GM19395 (cell line): ENCODE measurements around the gene TSPAN5.
A peak's percentile ranks its signal among the peaks of the same experiment; 100 is the strongest.

Experiments used
- ATAC-seq: cut with Tn5 transposase; IDR thresholded peaks from one replicate; pipeline ENCODE4 v1.9.1; 2021; ENCODE audit warnings: mild to moderate bottlenecking, moderate library complexity; ENCODE audit not compliant: unreplicated experiment

TSPAN5 gene

GRCh38 chr4:98601708-98602107 lies 56.7 kb downstream of the TSPAN5 start:
- peak; percentile 71 for ATAC-seq

DNA sequence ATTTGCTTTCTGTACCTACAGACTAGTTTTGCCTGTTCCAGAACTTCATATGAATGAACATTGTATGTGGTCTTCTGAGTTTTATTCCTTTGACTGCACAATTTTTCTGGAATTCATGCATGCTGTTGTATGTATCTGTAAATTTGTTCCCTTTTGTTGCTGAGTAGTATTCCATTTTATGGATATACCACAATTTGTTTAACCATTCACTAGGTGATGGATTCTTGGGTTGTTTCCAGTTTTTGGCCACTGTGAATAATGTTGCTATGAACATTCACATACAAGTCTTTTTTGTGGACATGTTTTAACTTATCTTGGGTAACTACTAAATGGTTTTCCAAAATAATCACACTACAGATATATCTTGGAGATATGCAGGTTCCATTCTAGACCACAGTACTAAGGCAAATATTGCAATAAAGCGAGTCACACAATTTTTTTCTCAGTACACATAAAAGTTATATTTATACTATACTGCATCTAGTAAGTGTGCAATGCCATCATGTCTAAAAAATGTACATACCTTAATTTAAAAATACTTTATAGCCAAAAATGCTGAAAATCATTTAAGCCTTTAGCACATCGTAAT lies 58.7 kb downstream of the TSPAN5 start:
- no peak for ATAC-seq

GRCh38 chr4:98586962-98587354 lies 71.5 kb downstream of the TSPAN5 start:
- no peak for ATAC-seq

- no peak for ATAC-seq
These were observed 72.0 kb downstream of the TSPAN5 start for GRCh38 chr4:98586291-98586961.

DNA sequence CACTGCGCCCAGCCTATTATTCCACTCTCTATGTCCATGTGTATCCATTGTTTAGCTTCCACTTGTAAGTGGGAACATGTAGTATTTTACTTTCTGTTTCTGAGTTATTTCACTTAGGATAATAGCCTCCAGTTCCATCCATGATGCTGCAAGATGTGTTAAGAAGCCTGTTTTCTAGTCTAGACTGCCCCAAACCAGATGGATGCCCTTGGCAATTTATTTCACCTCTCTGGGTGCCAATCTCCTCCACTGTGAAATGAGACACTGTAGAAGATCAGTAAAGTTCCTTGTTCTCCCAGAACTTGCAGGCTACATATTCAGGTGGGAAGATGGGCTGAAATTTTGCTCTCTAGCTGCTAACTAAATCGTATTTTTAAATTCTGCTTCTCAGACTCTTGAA lies 72.8 kb downstream of the TSPAN5 start:
- ATAC-seq, result no peak

GRCh38 chr4:98584265-98584664 lies 74.1 kb downstream of the TSPAN5 start:
- no peak for ATAC-seq

GRCh38 chr4:98583265-98583664 lies 75.1 kb downstream of the TSPAN5 start:
- ATAC-seq, result no peak

DNA sequence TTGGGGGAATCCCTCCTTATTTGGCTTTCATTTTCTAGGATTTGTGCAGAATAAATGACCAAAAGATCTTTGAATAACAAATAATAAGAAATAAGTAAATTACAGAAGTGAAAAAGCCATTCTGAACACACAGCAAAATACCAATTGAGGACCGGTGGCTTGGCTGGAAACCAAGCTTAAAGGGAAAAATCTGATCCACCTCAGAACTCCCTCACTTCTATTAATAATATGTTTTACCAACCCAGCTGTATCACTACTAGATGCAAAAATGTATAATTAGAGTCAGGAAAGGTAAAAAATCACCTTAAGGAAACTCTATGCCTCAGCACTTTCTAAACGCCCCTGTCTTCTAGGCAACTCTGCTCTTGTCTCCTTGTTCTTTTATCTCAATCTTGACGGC lies 77.3 kb downstream of the TSPAN5 start:
- no peak for ATAC-seq

DNA sequence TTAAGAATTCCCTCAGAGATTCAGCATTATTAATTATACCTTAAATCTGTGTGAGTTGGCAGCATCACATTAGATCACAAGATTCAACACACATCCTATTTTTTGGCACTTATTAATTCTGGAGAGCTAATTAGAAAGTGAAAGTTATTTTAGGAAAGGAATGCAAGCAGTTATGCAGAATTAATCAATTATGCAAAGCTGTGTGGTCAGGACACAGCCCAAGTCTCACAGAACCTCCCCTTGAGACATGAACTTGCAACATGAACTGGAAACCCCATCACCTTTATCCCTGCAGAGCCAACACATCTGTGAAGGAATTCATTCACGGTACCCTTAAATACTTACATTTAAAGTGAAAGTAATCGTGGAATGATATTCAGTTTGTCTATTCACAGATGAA lies 80.5 kb downstream of the TSPAN5 start:
- ATAC-seq, result no peak

GRCh38 chr4:98574816-98575215 lies 83.6 kb downstream of the TSPAN5 start:
- ATAC-seq, result no peak

DNA sequence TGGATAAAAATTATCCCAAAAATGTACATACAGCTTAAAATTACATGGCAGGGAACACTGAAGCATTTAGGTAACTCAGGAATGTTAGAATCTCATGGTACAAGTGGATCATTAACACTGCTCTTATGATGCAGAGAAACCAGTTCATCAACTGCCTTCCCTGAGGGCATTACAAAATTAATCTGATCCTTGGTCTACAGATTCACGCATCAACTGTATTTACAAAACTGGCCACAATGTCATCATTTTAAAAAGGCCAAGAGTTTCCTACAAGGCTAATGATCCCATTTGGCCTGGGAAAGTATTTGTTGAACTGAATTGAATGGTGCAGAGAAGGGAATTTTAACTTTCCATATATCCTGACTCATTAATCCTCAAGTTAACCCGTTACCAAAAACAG lies 84.6 kb downstream of the TSPAN5 start:
- ATAC-seq, result no peak

GRCh38 chr4:98572697-98573096 lies 85.7 kb downstream of the TSPAN5 start:
- ATAC-seq, result no peak

- ATAC-seq, result no peak
These were observed 87.1 kb downstream of the TSPAN5 start for GRCh38 chr4:98571161-98571786.

DNA sequence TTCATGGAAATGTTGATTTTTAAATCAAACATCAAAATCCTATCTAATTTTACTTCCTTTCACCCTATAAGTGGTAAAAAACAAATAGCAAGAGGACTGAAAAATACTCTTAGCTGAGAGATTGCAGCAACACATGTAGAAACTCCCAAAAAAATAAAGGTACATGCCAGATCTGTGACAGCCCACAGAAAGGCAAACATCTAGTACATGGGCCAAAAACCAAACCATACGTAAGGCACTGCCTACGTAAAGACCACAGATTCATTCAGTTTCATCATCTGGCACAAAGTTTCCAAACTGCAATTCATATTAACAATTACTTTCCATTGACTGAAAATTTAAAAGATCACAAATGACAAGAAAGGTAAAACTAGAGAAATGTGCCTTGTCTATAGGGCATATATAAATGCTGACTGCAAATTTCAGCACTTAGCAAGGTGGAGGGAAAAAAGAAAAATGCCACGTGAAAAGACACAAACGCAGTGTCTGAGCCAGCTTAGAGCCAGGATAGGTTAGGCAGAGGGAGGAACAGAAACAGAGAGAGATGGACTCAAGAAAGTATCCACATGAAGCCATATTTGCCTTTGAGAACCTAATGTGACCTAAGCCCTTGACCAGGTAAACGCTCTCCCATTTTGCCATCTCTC lies 88.1 kb downstream of the TSPAN5 start:
- ATAC-seq, result no peak

DNA sequence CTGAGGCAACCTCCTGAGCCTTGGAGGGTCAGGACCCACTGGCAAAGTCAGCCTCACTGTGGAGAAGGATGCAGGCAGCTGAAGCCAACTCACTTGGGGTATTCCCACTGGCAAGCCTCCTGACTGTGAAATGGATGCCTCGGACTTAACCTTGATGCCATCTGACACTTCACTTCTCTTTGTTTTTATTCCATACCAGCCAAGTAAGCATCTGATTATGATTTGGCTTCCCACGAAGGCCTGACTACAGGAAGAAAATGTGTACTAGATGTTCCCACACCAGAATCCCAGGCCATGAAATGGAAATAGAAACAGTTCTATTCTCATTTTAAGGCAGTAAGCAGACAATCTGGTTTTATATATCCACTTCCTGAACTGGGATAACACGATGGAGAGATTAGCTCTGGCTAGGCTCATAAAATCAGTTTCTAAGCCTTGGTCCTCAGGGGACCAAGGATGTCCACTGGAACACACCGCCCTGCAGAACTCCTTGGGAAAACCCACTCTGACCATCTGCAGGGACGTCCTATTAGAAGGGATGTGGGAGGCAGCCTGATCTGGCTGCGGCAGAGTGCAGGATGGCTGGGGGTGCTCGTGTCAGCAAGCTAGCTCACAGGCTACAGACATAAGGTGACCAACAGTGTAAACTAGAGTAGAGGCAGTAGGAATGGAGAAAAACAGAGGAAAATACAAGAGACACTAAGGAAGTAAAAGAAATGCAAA lies 89.3 kb downstream of the TSPAN5 start:
- ATAC-seq, result no peak

DNA sequence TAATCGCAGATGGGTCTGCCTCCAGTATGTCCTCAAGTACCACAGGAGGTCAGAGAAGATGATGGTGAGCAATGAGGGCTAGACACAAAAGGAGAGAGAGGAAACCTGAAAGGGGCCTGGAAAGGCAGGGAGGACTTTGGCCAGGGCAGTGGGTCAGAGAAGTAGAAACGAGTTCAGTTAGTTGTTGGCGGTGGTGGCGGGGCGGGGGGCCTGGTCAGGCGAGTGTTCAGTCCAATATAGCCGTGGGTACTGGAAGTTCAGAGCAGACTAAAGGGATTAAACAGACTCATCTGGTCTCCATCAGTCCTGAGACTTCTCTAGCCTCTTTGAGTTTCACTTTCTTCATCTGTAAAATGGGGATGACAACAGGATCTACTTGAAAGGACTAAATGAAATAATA lies 90.8 kb downstream of the TSPAN5 start:
- ATAC-seq, result no peak

DNA sequence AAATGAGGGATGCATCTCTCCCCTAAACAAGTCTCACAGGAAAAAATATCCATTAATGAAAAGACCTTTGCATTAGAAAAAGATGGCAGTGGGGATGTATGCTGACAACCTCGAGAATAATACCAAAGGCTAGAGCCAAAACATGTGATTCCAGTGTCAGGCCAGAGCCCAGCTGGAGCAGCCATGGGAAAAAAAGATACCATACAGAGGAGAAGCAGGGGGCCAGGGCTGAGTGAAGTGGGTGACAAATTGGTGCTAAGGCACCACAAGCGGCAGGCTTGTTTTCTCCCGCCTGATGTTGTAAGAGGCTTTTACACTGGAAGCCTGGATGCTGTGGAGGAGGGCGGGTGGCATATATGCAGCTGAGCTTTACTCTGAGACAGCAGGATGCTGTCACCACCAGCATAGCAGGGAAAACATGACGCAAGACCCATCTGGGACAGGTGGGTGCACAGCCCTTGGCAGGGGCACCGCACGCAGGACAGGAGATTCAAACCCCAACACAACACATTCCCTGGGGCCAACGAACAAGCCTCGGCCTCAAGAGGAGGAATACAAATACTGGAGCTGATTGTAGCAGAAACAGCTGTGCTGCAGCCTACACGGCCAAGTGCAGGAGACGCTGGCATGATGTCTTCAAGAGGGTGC lies 91.9 kb downstream of the TSPAN5 start:
- no peak for ATAC-seq

DNA sequence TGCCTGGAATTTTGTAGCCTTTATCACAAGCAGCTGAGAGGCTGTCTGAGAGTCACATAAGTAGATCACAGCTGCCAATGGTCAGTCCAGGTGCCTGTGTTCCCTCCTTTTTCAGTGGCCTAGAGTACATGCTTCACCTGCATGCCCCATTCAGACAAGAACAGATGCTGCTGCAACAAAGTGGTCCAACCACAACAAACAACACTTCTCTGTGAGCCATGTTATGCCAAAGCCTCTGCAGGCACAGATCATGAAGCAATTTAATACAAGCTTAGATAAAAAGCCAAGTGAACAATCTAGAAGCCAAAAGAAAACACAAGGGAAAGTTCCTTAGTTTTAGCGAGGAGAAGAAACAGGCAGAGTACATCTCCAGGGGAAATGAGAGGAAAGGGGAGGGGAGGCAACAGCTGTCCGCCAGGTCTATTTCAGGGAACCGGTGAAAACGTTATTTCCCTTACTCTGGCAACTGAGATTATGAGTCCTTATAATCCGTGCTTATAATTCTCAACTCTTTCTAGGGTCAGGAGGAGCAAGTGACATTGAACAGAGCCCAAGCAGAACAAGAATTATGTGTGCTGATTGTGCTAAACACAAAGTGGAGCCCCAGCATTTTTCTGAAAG lies 92.6 kb downstream of the TSPAN5 start:
- no peak for ATAC-seq

DNA sequence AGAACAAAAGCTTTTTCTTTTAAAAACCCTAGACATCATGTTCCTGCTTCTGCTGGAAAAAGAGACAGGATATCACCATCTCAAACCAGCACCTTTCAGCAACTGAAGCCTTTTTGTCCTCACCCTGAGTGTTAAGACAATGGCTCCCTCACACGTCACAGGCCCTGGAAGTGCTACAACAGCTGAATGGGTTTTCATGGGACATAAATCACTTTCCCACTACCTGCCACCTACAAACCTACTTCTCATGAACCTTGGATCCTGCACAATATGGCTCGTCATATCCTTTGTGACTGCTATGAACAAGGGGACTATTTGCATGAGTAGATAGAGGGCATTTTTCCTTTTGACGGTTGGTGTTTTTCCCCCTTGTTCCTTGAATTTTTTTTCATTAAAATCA lies 93.6 kb downstream of the TSPAN5 start:
- ATAC-seq, result no peak

DNA sequence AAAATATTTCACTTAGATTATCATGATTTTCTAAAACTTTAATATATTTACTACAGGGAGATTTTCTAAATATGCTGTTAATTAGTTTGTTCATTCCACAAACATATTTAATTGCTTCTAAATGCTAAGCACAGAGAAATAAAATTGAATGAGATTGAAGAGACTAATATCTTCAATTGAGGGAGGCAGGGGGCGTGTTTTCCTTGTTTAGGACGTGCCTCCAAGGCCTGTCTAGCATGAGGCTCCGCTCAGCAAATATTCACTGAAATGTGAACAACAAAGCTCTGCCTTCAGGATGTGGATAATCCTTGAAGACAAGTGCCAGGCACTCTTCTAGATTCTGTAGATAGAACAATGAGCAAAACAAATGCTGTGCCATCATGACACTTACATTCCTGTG lies 98.1 kb downstream of the TSPAN5 start:
- ATAC-seq, result no peak
